Cardiac muscle cell (in vitro differentiated cells and primary cell): ENCODE measurements around the gene PRRX2. TPM values are rescaled to one million over a fixed set of nuclear protein-coding genes. Genes with fewer than 3 reads are reported as not detected.
A peak's percentile ranks its signal among the peaks of the same experiment; 100 is the strongest.
"Not testable (repeated sequence)": the region's sequence is repeated elsewhere in the genome, so short reads cannot be mapped to it uniquely, and the experiment has no call there.

Experiments
- DNase-seq, 2 donors: peaks; one replicate each; pipeline versions ENCODE4 v3.0.0 to v3.0.0-alpha.2; 2010 to 2017; ENCODE audit warnings: low read depth in 1 of 2, low spot score in 1 of 2
- H3K27ac ChIP-seq: fragments of 200-600 bp; sonication (generic); 2 replicates; pipeline ENCODE4 v1.5.1; 2016
- H3K27me3 ChIP-seq: fragments of 200-600 bp; sonication (generic); 2 replicates; pipeline ENCODE4 v1.6.0; 2016; ENCODE audit warnings: control low read depth
- H3K36me3 ChIP-seq: fragments of 200-600 bp; sonication (generic); 2 replicates; pipeline ENCODE4 v1.5.1; 2016; ENCODE audit warnings: control low read depth
- H3K4me1 ChIP-seq: fragments of 200-600 bp; sonication (generic); 2 replicates; pipeline ENCODE4 v1.8.1; 2017; ENCODE audit warnings: low read depth, mild to moderate bottlenecking, mixed run types
- H3K4me3 ChIP-seq: fragments of 200-600 bp; sonication (generic); 2 replicates; pipeline ENCODE4 v1.5.1; 2016; ENCODE audit warnings: mild to moderate bottlenecking
- H3K9me3 ChIP-seq: fragments of 200-600 bp; sonication (generic); 2 replicates; pipeline ENCODE4 v1.5.1; 2017; ENCODE audit warnings: low read depth, mild to moderate bottlenecking, control low read depth
- polyA plus RNA-seq: library from polyadenylated mRNA; unstranded; fragments of >200 nt; fragmentation: Nextera tagmentation; extraction: Ambion mirVana; gene quantifications from 2 replicates; pipeline ENCODE4 v1.2.1, GENCODE V29; 2016
- total RNA-seq: library from RNA; depleted of rRNA; stranded (reverse); fragments of >200 nt; gene quantifications from 2 replicates; pipeline ENCODE4 v1.2.3, GENCODE V29; 2016
- TF ChIP-seq, protein P1 (sequence below): IDR thresholded peaks from 2 replicates; pipeline ENCODE4 v1.5.1; 2012; ENCODE audit warnings: low read depth, mild to moderate bottlenecking, low read length

PRRX2 gene
- total and polyA plus RNA-seq, 2 experiments from 2014 or later = 3.0 to 10.2 TPM

- no peaks in the 10 kb centered on the region for H3K9me3 ChIP-seq
- TF ChIP-seq, protein P1, sequence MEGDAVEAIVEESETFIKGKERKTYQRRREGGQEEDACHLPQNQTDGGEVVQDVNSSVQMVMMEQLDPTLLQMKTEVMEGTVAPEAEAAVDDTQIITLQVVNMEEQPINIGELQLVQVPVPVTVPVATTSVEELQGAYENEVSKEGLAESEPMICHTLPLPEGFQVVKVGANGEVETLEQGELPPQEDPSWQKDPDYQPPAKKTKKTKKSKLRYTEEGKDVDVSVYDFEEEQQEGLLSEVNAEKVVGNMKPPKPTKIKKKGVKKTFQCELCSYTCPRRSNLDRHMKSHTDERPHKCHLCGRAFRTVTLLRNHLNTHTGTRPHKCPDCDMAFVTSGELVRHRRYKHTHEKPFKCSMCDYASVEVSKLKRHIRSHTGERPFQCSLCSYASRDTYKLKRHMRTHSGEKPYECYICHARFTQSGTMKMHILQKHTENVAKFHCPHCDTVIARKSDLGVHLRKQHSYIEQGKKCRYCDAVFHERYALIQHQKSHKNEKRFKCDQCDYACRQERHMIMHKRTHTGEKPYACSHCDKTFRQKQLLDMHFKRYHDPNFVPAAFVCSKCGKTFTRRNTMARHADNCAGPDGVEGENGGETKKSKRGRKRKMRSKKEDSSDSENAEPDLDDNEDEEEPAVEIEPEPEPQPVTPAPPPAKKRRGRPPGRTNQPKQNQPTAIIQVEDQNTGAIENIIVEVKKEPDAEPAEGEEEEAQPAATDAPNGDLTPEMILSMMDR = no peak
- no peak overlapping the region for H3K27ac ChIP-seq
- DNase-seq = no peak
- no peaks in the 10 kb centered on the region for H3K36me3 ChIP-seq
- H3K4me1 ChIP-seq = no peaks in the 10 kb centered on the region
- no peaks in the 10 kb centered on the region for H3K27me3 ChIP-seq
- no peak overlapping the region for H3K4me3 ChIP-seq
These were observed 74.7 kb downstream of the PRRX2 start for GRCh38 chr9:129740174-129740573.

DNA sequence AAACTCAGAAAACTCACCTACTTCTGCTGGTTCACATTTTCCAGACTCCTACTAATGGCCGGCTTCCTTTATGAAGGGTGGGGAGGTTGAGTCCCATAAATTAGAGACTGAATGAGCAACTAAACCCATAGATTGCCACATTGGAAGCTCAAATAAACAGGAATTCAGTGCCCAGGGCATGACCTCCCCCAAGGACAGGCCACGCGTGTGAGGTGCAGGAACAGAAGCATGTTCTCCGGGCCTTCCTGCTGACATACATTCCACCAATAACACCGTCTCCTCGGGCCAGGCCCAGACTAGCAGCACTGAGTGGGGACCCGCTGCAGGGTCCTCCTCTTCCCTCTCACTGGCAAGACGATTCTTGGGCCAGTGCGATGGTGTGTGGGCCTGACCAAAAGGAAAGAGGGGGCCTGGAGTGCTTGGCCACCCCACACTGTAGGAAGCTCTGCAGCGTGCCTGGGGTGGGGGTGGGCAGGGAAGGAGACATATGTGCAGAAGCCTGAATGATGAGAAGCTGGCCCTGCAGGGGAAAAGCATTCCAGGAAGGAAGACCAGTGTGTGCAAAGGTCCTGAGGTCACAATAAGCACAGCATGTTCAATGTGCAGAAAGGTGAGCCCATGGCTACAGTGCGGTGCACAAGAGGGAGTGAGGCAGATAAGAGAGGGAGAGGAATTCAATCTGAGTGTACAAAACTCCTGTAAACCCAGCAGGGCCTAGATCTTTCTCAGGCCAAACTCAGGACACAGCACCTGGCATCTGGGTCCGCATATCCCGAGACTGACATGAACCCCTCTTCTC lies 75.4 kb downstream of the PRRX2 start:
- Histone ChIP-seq H3K27ac (no peak overlapping the region), H3K4me3 (no peak overlapping the region), H3K27me3 (no peaks in the 10 kb centered on the region), H3K4me1 (no peaks in the 10 kb centered on the region), H3K36me3 (no peaks in the 10 kb centered on the region), H3K9me3 (no peaks in the 10 kb centered on the region)
- no peak for DNase-seq
- TF ChIP-seq, protein P1 = no peak

GRCh38 chr9:129745200-129745599 lies 79.8 kb downstream of the PRRX2 start:
- no peak overlapping the region for H3K4me3 ChIP-seq
- DNase-seq = no peak
- H3K4me1 ChIP-seq = no peaks in the 10 kb centered on the region
- H3K27me3 ChIP-seq = no peaks in the 10 kb centered on the region
- no peak overlapping the region for H3K27ac ChIP-seq
- no peaks in the 10 kb centered on the region for H3K9me3 ChIP-seq
- no peaks in the 10 kb centered on the region for H3K36me3 ChIP-seq
- TF ChIP-seq, protein P1 = no peak

DNA sequence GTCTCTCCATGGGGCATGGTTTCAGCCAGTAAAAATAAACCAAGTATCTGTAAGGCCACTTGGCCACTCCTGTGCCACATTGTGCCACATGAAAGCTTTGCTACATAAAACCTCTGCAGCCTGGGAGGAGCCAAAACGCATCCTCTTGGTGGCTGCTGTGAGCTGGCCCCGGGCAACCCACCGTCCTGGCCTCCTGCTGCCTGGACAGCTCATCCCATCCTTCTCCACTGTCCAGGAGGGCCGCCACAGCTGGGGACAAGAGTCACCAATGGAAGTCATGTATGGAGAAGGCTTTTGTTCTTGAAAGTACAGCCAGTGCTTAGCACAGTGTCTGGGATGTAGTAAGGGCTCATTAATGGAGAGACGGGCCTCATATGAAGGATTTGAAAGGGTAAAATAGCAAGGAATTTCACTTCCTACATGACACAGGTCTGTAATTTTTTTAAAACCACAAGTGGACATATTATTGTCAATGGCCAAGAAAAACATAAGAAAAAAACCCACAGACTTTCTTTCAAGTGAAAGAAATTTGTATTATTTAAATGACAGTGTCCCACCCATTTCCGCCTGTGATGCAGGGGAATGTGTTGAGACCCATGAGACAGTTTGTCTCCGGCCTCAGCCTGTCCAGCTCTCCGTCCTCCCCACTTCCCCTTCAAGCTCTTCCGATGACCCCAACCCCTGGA lies 80.8 kb downstream of the PRRX2 start:
- H3K27me3 ChIP-seq = no peaks in the 10 kb centered on the region
- H3K4me1 ChIP-seq = no peaks in the 10 kb centered on the region
- no peak overlapping the region for H3K27ac ChIP-seq
- no peaks in the 10 kb centered on the region for H3K9me3 ChIP-seq
- TF ChIP-seq, protein P1 = no peak
- H3K4me3 ChIP-seq = no peak overlapping the region
- DNase-seq = peak in 1 of 2 donors; percentile 49
- no peaks in the 10 kb centered on the region for H3K36me3 ChIP-seq

- Histone ChIP-seq H3K4me3 (no peak overlapping the region), H3K36me3 (no peaks in the 10 kb centered on the region), H3K27me3 (no peaks in the 10 kb centered on the region), H3K27ac (no peak overlapping the region), H3K4me1 (peaks cover 8% of the 10 kb centered on the region), H3K9me3 (no peaks in the 10 kb centered on the region)
- DNase-seq = no peak
- TF ChIP-seq, protein P1 = no peak
These were observed 82.8 kb downstream of the PRRX2 start for GRCh38 chr9:129748249-129748648.

- not testable (repeated sequence) for DNase-seq
These were observed 83.6 kb downstream of the PRRX2 start for GRCh38 chr9:129749052-129749451.

More at GRCh38 chr9:129749052-129749451, 83.6 kb downstream of the PRRX2 start:
- H3K4me3 ChIP-seq, H3K27me3 ChIP-seq, H3K9me3 ChIP-seq, H3K36me3 ChIP-seq, H3K27ac ChIP-seq: not testable (repeated sequence)
- peaks cover 10% of the 10 kb centered on the region for H3K4me1 ChIP-seq
